Right cardiac atrium (tissue), 5 donors: ENCODE results near the gene GNPAT. TPM values are rescaled to one million over a fixed set of nuclear protein-coding genes. Genes with fewer than 3 reads are reported as not detected.

Source experiments
- ATAC-seq, 2 donors: fragments of 200-7000 bp; cut with Tn5 transposase; one replicate each; pipeline versions ENCODE4 v1.8.0 to v1.9.1; 2020; ENCODE audit warnings: moderate library complexity in 2 of 2, mild to moderate bottlenecking in 1 of 2
- DNase-seq, 3 donors: peaks; one replicate each; pipeline ENCODE4 v3.0.0-alpha.2; 2020
- H3K27ac ChIP-seq: one replicate; pipeline ENCODE4 v1.5.1; 2013; ENCODE audit warnings: mild to moderate bottlenecking, low read length, control low read depth, moderate library complexity
- H3K27me3 ChIP-seq: one replicate; pipeline ENCODE4 v1.6.1; 2013; ENCODE audit not compliant: control insufficient read depth, insufficient read depth
- H3K4me1 ChIP-seq: one replicate; pipeline ENCODE4 v1.6.1; 2013; ENCODE audit warnings: low read length; ENCODE audit not compliant: control insufficient read depth, insufficient read depth
- H3K4me3 ChIP-seq: one replicate; pipeline ENCODE4 v1.5.1; 2013; ENCODE audit warnings: low read length, control low read depth
- H3K9me3 ChIP-seq: one replicate; pipeline ENCODE4 v1.6.1; 2013; ENCODE audit warnings: low read length; ENCODE audit not compliant: control insufficient read depth
- WGBS: extraction: QIAGEN DNeasy Blood & Tissue Kit; methylation state at CpG from one replicate; pipeline ENCODE4 v1.1.7; 2013; 5-methylcytosine and 5-hydroxymethylcytosine counted together
- intact Hi-C, 4 donors: fragments of 100-400 bp; cut with DNase I; formaldehyde crosslinking; loops; one replicate each; pipeline versions ENCODE4 v1.11.0 to v1.14.0; 2022 to 2023
- polyA plus RNA-seq: library from polyadenylated mRNA; stranded (reverse); fragments of 200-250 nt; gene quantifications from one replicate; pipeline ENCODE4 v1.2.3, GENCODE V29; 2013
- total RNA-seq, 4 donors: library from RNA; stranded (reverse); fragmentation: NEBNext Ultra II Directional; extraction: Animal tissue kit (Norgen Biotek cat#: 25700); gene quantifications; one replicate each; pipeline ENCODE4 v1.2.1, GENCODE V29; 2021
- donor health status: healthy with polysubstance abuse.
- donor health status: DM: no; HTN: yes; CAD: no.
- donor health status: DM: no; HTN: no; CAD: no.
- donor health status: DM: no; HTN: yes; CAD: no; lungs with severe emphysema.
- donor health status: DM: yes; HTN: yes; CAD: no.

The GNPAT gene
- total and polyA plus RNA-seq, 5 donors: 46.7 to 55.6 (median 49.4) TPM

DNA sequence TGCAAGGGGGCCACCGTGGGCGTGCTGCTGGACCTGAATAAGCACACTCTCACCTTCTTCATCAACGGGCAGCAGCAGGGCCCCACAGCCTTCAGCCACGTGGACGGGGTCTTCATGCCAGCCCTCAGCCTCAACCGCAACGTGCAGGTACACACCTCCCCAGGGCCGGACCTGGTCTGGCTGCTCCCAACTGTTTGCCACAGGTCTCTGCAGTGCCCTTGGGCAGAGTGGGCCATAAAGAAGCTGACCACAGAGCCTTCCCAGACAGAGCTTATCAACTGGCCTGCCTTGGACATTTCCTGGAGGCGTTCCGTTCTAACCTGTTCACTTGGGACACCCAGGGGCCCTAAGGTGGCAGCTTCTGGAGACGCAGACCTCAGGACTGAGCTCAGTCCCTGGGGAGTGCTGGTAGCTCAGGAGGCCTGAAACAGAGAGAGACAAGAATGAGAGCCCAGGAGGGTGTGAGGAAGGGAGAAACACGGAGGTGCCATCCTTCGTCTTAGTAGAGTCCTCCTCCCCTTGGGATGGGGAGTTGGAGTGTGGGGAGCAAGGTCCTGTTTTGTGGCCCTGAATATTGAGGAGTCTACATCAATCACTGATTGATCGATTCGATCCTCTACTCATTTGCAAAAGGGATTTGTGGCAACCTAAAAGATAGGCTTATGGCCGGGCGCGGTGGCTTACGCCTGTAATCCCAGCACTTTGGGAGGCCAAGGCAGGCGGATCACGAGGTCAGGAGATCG, 27.0 kb upstream of the GNPAT start:
- intact Hi-C loops: loop anchor here (5.0 to 10.0 kb wide), 4 partner anchors 297 to 417 kb away; no protein-coding TSS in a partner anchor
- WGBS: 93% methylated on average over 22 of the region's 22 CpGs
- H3K4me3 ChIP-seq: no peak overlapping the region
- no peak overlapping the region for H3K27ac ChIP-seq
- DNase-seq (no peak), ATAC-seq (no peak)
- no peaks in the 10 kb centered on the region for H3K4me1 ChIP-seq
- H3K27me3 ChIP-seq: no peaks in the 10 kb centered on the region
- H3K9me3 ChIP-seq: no peaks in the 10 kb centered on the region

DNA sequence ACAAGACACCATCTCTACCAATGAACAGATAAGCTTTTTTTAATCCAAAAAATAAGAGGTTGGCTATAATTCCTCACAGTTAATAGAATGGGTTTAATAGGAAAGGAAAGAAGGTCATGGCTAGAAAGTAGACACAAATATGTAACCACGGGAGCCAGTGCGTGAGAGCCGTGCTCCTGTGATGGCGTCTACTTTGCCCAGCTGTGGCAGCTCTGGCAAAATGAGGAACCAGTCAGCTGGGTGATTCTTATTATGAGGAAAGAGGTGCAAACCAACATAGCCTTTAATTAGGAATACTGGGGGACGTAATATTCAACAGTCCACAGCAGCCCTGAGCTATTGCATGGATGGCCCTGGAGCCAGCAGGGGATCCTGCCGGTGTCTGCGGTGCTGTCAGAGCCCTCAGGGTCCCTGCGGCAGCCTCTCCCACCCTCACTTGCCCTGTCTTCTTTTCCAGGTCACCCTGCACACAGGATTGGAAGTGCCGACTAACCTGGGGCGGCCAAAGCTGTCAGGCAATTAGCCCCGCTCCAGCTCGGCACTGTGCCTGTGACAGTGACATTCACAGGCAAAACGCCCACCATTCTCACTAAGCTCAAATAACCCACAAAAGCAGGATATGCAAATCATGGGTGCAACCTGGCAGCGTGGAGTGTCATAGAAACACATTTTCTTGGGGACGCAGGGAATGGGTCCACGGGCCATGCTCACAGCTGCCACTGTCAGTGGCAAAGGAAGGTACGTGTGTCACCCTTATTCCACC, 25.9 kb upstream of the GNPAT start:
- H3K27me3 ChIP-seq: no peaks in the 10 kb centered on the region
- 69% methylated on average over 17 of the region's 17 CpGs for WGBS
- no peak overlapping the region for H3K27ac ChIP-seq
- DNase-seq (no peak), ATAC-seq (no peak)
- intact Hi-C loops: loop anchor here (5.0 to 10.0 kb wide), 4 partner anchors 298 to 418 kb away; no protein-coding TSS in a partner anchor
- H3K4me3 ChIP-seq: no peak overlapping the region
- H3K9me3 ChIP-seq: no peaks in the 10 kb centered on the region
- no peaks in the 10 kb centered on the region for H3K4me1 ChIP-seq

DNA sequence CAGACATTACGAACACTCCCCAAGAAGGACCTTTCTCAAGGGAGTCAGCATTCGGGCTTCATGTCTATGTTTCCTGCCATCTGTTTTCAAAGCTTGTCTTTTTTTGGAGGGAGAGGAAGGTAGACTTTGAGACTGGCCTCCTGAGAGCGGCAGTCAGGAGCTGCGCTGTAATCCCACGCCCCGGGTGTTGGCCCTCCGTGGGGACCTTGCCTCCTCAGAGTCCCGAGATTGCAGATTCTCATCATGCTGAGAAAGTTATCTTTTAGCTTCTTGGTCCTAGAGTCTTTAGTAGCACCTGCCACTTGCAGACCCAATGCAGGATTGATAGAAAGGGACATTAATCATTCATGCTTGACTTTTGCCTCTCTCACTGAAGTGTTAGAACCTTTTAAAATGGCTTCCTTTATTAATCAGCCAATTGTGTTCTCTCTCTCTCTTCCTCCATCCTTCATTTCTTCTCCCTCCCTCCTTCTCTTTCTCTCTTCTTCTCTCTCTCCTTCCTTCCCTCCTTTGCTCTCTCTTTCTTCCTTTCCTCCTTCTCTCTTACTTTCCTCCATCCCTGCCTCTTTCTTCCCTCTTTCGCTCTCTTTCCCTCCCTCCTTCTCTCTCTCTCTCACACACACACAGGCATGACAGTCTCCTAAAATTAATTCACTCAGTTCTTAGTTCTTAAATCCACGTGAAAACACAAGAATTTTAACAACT, 25.2 kb upstream of the GNPAT start:
- intact Hi-C loops: loop anchor here in 1 of 4 donors (10.0 kb wide), 1 partner anchor 301 kb away; no protein-coding TSS in a partner anchor
- 71% methylated on average over 10 of the region's 10 CpGs for WGBS
- Histone ChIP-seq H3K4me1 (no peaks in the 10 kb centered on the region), H3K9me3 (no peaks in the 10 kb centered on the region), H3K27me3 (no peaks in the 10 kb centered on the region), H3K4me3 (no peak overlapping the region), H3K27ac (no peak overlapping the region)
- ATAC-seq: no peak
- DNase-seq: no peak

DNA sequence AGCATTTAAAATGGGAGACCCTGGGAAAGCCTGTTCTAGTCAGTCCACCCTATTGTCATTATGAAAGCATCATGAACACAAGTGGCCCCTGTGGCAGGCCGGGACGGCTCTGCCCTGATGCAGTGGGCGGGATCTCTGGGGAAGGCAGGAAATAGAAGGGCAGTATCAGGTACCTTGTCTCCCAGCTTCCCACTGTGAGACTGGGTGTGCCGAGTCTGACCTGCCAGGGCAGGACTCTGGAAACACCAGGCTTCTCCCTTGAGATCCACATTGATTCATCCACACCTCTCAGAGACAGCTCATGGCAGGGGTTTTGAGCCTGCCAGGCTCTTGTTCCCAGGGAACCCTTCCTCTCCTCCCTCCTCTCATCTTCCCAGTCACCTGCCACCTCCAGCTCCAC, 24.5 kb upstream of the GNPAT start:
- intact Hi-C loops: loop anchor here in 1 of 4 donors (10.0 kb wide), 1 partner anchor 302 kb away; no protein-coding TSS in a partner anchor
- no peaks in the 10 kb centered on the region for H3K9me3 ChIP-seq
- ATAC-seq (no peak), DNase-seq (no peak)
- no peaks in the 10 kb centered on the region for H3K27me3 ChIP-seq
- no peaks in the 10 kb centered on the region for H3K4me1 ChIP-seq
- no peak overlapping the region for H3K27ac ChIP-seq
- WGBS: 40% methylated on average over 4 of the region's 4 CpGs
- H3K4me3 ChIP-seq: no peak overlapping the region

DNA sequence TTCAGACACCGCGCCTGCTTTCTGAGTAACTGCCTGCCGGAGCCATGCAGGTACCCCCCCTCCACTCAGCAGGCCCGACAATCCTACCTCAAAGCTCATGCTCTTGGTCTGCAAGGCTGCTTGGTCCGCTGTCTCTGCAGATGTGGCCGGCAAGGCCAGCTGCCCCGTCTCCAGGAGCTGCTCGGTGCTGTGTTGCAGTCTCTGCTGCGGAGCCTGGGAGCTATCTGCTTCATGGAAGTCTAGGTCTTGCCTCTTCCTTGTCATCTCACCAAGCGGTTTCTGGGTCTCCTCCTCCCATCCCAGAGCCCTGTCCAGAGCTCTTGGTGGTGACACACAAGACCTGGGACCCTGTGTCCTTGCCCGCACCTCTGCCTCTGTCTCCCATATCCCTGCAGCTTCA, 24.0 kb upstream of the GNPAT start:
- no peak for DNase-seq
- 84% methylated on average over 11 of the region's 11 CpGs for WGBS
- no peak overlapping the region for H3K27ac ChIP-seq

DNA sequence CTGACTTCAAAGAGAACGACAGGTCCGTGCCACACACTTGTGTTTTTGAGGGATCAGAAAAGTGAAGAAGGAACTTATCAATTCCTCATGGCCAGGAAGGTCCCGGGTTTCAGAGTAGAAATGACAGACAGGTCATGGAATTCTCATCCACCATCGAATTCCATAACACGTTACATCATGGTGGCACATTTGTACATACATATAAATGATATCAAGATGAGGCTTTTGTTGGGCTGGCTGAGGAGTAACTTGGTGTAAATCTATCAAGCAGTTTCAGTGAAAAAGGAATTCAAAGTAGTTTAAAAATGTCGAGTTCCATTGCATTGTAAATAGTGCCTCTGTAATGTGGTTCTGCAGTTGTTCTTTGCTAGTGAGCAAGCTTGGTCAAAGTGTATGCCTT, 22.9 kb upstream of the GNPAT start:
- WGBS: 72% methylated on average over 6 of the region's 6 CpGs
- H3K27me3 ChIP-seq: no peaks in the 10 kb centered on the region
- no peaks in the 10 kb centered on the region for H3K4me1 ChIP-seq
- no peak for DNase-seq
- H3K9me3 ChIP-seq: no peaks in the 10 kb centered on the region
- H3K27ac ChIP-seq: no peak overlapping the region
- no peak for ATAC-seq
- no peak overlapping the region for H3K4me3 ChIP-seq
- intact Hi-C loops: loop anchor here in 1 of 4 donors (10.0 kb wide), 1 partner anchor 303 kb away; no protein-coding TSS in a partner anchor

More for the DNA sequence above, 24.0 kb upstream of the GNPAT start:
- intact Hi-C loops: loop anchor here in 1 of 4 donors (10.0 kb wide), 1 partner anchor 302 kb away; no protein-coding TSS in a partner anchor
- H3K4me3 ChIP-seq: no peak overlapping the region
- H3K4me1 ChIP-seq: no peaks in the 10 kb centered on the region
- no peak for ATAC-seq
- H3K9me3 ChIP-seq: no peaks in the 10 kb centered on the region
- no peaks in the 10 kb centered on the region for H3K27me3 ChIP-seq

DNA sequence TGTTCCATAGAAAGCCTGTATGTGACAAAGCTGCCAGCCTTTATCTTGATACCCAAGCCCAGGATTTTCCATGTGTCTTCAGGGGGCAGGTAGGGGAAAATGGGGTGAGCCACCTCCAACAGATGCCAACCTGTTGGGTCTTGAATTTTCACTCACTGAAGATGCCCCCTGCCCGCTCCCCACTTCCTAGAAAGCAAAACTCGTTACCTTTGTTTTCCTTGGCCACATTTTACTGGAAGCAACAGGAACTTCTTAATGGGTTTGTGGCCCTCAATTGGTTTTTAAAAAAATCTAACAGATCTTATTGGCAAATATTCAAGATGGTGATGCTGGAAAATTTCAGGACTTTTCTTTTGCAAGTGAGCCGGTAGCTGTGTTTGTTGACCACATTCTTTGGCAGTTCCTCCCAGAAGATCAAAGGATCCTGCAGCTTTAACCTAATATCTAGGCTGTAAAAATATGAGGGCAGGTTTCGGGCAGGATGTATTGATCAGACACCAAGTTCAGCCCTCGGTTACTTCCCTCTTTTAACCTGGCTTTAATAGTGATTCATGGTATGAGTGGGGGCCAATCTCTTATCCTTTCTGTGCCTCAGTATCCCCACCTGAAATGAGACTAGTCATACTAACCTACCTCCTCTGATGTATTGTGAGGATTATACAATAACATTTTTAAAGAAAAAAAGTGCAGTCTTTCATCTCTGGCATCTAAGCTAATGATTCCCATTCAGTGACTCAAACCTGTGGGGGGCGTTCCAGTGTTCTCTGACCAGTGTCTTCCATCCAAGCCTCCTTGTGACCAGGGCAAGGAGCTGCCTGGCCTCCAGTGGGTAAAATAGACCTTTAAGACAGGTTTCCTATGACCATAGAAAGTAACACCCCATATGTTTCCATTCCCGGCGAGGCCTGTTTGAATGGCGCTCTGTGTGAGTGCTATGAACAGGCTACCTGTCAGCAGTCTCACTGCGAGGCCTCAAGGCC, 21.3 kb upstream of the GNPAT start:
- intact Hi-C loops: loop anchor here in 1 of 4 donors (10.0 kb wide), 1 partner anchor 305 kb away; no protein-coding TSS in a partner anchor
- no peak for ATAC-seq
- WGBS: 79% methylated on average over 10 of the region's 10 CpGs
- Histone ChIP-seq H3K27me3 (no peaks in the 10 kb centered on the region), H3K27ac (no peak overlapping the region), H3K4me3 (no peak overlapping the region), H3K4me1 (no peaks in the 10 kb centered on the region), H3K9me3 (no peaks in the 10 kb centered on the region)
- no peak for DNase-seq

- Histone ChIP-seq H3K27me3 (no peaks in the 10 kb centered on the region), H3K27ac (no peak overlapping the region), H3K4me1 (no peaks in the 10 kb centered on the region), H3K9me3 (no peaks in the 10 kb centered on the region), H3K4me3 (no peak overlapping the region)
- intact Hi-C loops: no loop called here
- ATAC-seq (no peak), DNase-seq (no peak)
- WGBS: 89% methylated on average over 11 of the region's 11 CpGs
Observed at GRCh38 chr1:231220801-231221200, 20.2 kb upstream of the GNPAT start.

- Histone ChIP-seq H3K4me1 (no peaks in the 10 kb centered on the region), H3K9me3 (no peaks in the 10 kb centered on the region), H3K27ac (no peak overlapping the region), H3K4me3 (no peak overlapping the region), H3K27me3 (no peaks in the 10 kb centered on the region)
- whole genome bisulfite sequencing: 94% methylated on average over 7 of the region's 7 CpGs
- intact Hi-C loops: no loop called here
- DNase-seq (no peak), ATAC-seq (no peak)
Observed at GRCh38 chr1:231226156-231226555, 14.9 kb upstream of the GNPAT start.

- intact Hi-C loops: no loop called here
- ATAC-seq (no peak), DNase-seq (no peak)
- no peaks in the 10 kb centered on the region for H3K4me1 ChIP-seq
- H3K27ac ChIP-seq: no peak overlapping the region
- H3K9me3 ChIP-seq: no peaks in the 10 kb centered on the region
- 94% methylated on average over 10 of the region's 10 CpGs for WGBS
- no peak overlapping the region for H3K4me3 ChIP-seq
- H3K27me3 ChIP-seq: no peaks in the 10 kb centered on the region
Observed at GRCh38 chr1:231231511-231231910, 9.5 kb upstream of the GNPAT start.
